MCF 10A (cell line): ENCODE results near the gene RAP1A. TPM values are rescaled to one million over a fixed set of nuclear protein-coding genes. Genes with fewer than 3 reads are reported as not detected.

Experiments used
- BruUV-seq: library from RNA; stranded (reverse); fragments of 400-500 nt; replicated peaks from 2 replicates; lab custom pipeline; 2021; lab: Mats Ljungman, UMichigan
- CTCF ChIA-PET: fragments of 300-600 bp; sonication (Branson Sonifier 250); formaldehyde crosslinking; extraction: SDS; loops from one replicate; lab custom pipeline; 2021; ENCODE audit warnings: antibody characterized with exemption, inconsistent platforms; lab: Yijun Ruan, JAX
- POLR2A ChIA-PET: fragments of 300-600, 350-650 bp; sonication (Branson Sonifier 250); formaldehyde crosslinking; extraction: SDS; loops from one replicate; lab custom pipeline; 2020; ENCODE audit warnings: antibody characterized with exemption, inconsistent platforms; lab: Yijun Ruan, JAX
- DNase-seq: peaks from one replicate; pipeline ENCODE4 v3.0.0-alpha.2; 2018; ENCODE audit not compliant: unreplicated experiment
- H3K27ac Mint-ChIP-seq: one replicate; pipeline ENCODE4 v1.8.0; 2022; ENCODE audit warnings: mild to moderate bottlenecking, low read depth, mixed read lengths; ENCODE audit not compliant: unreplicated experiment
- H3K27me3 Mint-ChIP-seq: one replicate; pipeline ENCODE4 v1.8.0; 2022; ENCODE audit warnings: mixed read lengths; ENCODE audit not compliant: insufficient read depth, unreplicated experiment
- H3K36me3 Mint-ChIP-seq: one replicate; pipeline ENCODE4 v1.8.0; 2022; ENCODE audit warnings: mild to moderate bottlenecking, moderate library complexity, mixed read lengths; ENCODE audit not compliant: insufficient read depth, unreplicated experiment
- H3K4me1 Mint-ChIP-seq: one replicate; pipeline ENCODE4 v1.8.0; 2022; ENCODE audit warnings: mixed read lengths; ENCODE audit not compliant: insufficient read depth, unreplicated experiment
- H3K4me3 Mint-ChIP-seq: one replicate; pipeline ENCODE4 v1.8.0; 2022; ENCODE audit warnings: mild to moderate bottlenecking, moderate library complexity, mixed read lengths; ENCODE audit not compliant: unreplicated experiment
- H3K9me3 Mint-ChIP-seq: one replicate; pipeline ENCODE4 v1.8.0; 2022; ENCODE audit warnings: mixed read lengths; ENCODE audit not compliant: unreplicated experiment
- intact Hi-C: fragments of 100-400 bp; cut with micrococcal nuclease; formaldehyde crosslinking; loops from 2 replicates; pipeline ENCODE4 v1.14.1; 2022
- total RNA-seq: library from RNA; stranded (reverse); gene quantifications from 2 replicates; pipeline ENCODE4 v1.2.3, GENCODE V29; 2022
- TF ChIP-seq, protein P1 (sequence below): fragments of 200-600 bp; IDR thresholded peaks from one replicate; pipeline ENCODE4 v1.8.0; 2022; ENCODE audit warnings: antibody characterized with exemption, mild to moderate bottlenecking; ENCODE audit not compliant: unreplicated experiment

Gene RAP1A
- total RNA-seq, 1 experiment from 2014 or later, result 39.3 TPM

DNA sequence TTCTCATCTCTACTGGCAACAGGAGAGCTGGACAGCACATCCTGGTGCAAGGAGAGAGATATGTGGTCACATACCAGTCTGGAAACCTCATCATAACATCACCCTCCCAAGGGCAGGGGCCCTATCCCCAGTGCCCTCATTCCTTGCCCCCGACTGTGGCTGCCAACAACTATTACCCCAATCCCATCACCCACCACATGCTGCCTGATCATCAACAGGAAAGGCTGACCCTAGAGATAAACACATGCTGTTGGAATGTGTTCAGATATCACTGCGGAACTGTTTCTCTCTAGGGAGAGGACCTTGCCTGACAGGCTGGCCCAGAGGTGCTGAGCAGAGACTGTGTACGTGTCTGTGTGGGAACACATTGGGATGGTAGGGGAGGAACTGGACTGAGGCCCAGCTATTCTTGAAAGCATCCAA, 124.1 kb downstream of the RAP1A start:
- Mint-ChIP-seq H3K4me3 (no peak overlapping the region), H3K9me3 (no peaks in the 10 kb centered on the region), H3K4me1 (peaks cover 5% of the 10 kb centered on the region), H3K36me3 (no peaks in the 10 kb centered on the region), H3K27ac (no peak overlapping the region), H3K27me3 (no peaks in the 10 kb centered on the region)
- POLR2A ChIA-PET, result interaction anchor here (0.8 to 1.1 kb wide), 2 partner anchors 11 to 29 kb away, joined by 3 read pairs; no protein-coding TSS in a partner anchor
- no TSS peak for BruUV-seq
- DNase-seq, result no peak
- intact Hi-C loops, result no loop called here
- TF ChIP-seq, protein P1, sequence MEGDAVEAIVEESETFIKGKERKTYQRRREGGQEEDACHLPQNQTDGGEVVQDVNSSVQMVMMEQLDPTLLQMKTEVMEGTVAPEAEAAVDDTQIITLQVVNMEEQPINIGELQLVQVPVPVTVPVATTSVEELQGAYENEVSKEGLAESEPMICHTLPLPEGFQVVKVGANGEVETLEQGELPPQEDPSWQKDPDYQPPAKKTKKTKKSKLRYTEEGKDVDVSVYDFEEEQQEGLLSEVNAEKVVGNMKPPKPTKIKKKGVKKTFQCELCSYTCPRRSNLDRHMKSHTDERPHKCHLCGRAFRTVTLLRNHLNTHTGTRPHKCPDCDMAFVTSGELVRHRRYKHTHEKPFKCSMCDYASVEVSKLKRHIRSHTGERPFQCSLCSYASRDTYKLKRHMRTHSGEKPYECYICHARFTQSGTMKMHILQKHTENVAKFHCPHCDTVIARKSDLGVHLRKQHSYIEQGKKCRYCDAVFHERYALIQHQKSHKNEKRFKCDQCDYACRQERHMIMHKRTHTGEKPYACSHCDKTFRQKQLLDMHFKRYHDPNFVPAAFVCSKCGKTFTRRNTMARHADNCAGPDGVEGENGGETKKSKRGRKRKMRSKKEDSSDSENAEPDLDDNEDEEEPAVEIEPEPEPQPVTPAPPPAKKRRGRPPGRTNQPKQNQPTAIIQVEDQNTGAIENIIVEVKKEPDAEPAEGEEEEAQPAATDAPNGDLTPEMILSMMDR, result no peak
- CTCF ChIA-PET, result interaction anchor here (0.6 to 2.6 kb wide), 6 partner anchors 11 to 236 kb away, joined by 3 to 17 read pairs (median 6); no protein-coding TSS in a partner anchor

DNA sequence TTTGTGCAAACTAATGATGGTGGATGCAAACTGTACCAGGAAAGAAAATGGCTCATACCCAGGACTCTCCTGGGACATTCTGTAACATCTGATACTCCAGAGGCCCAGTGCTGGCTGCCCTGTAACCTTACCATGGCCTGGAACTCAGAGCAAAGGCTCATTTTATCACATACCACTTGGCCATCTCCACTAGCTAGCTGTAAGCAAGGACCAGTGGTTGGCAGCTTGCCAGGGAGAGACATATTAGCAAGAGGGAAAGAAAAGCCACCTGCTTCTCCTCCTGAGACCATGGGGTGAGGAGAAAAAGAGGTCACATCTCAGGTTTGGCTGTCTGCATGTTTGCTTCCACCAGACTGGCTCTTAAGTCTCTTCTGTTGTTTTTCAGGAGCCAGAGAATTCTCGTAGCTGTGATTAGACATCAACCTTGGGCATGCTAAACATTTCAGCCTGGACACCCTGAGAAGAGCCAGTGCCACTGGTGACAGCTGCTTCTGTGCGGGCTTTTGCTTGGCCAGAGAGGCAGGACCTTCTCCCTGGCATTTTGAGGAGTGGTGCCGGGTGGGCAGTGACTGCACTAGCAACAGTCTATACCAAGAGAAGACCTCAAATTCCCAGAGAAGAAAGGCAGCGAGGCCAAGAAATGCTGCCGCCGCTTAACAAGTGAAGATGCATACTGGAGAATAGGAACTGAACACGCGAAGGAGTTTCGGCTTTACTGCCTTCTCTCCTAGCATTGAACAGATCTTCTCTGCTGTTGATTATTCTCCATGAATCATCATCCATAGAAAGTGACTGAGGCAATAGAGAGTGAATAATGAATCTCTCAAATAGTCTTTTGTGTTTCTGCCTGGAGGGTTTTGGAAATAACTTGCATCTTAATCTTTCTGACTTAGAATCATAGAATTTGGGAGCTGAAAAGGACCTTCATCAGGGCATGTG, 126.4 kb downstream of the RAP1A start:
- ChIA-PET CTCF (interaction anchor here (0.7 to 4.4 kb wide), 8 partner anchors 9 to 247 kb away, joined by 3 to 39 read pairs (median 8); no protein-coding TSS in a partner anchor), POLR2A (no interaction called here)
- Mint-ChIP-seq H3K9me3 (no peaks in the 10 kb centered on the region), H3K27me3 (no peaks in the 10 kb centered on the region), H3K4me1 (no peaks in the 10 kb centered on the region), H3K36me3 (no peaks in the 10 kb centered on the region), H3K4me3 (no peak overlapping the region), H3K27ac (no peak overlapping the region)
- intact Hi-C loops, result loop anchor here (2.0 kb wide), 1 partner anchor 265 kb away; no protein-coding TSS in a partner anchor
- BruUV-seq, result no TSS peak
- no peak for DNase-seq
- TF ChIP-seq, protein P1, result no peak

GRCh38 chr1:111746614-111746999, 127.0 kb downstream of the RAP1A start:
- TF ChIP-seq, protein P1, result no peak
- no peak overlapping the region for H3K27ac Mint-ChIP-seq
- no peak for DNase-seq
- H3K36me3 Mint-ChIP-seq, result no peaks in the 10 kb centered on the region
- BruUV-seq, result no TSS peak
- intact Hi-C loops, result loop anchor here (2.0 kb wide), 1 partner anchor 266 kb away; no protein-coding TSS in a partner anchor
- POLR2A ChIA-PET, result interaction anchor here (0.9 to 1.1 kb wide), 2 partner anchors 8 to 238 kb away, joined by 3 to 5 read pairs; partner anchors contain the start of gene INKA2
- no peaks in the 10 kb centered on the region for H3K27me3 Mint-ChIP-seq
- H3K4me1 Mint-ChIP-seq, result no peaks in the 10 kb centered on the region
- no peak overlapping the region for H3K4me3 Mint-ChIP-seq
- H3K9me3 Mint-ChIP-seq, result no peaks in the 10 kb centered on the region
- CTCF ChIA-PET, result interaction anchor here (0.6 to 4.4 kb wide), 11 partner anchors 7 to 309 kb away, joined by 3 to 39 read pairs (median 4); partner anchors contain the start of gene INKA2
